HG03442 (cell line): ENCODE data around the gene OSBPL2.

Experiments used
- ATAC-seq: cut with Tn5 transposase; IDR thresholded peaks from one replicate; pipeline ENCODE4 v1.9.1; 2021; ENCODE audit warnings: mild to moderate bottlenecking, moderate library complexity; ENCODE audit not compliant: unreplicated experiment

Gene OSBPL2

DNA sequence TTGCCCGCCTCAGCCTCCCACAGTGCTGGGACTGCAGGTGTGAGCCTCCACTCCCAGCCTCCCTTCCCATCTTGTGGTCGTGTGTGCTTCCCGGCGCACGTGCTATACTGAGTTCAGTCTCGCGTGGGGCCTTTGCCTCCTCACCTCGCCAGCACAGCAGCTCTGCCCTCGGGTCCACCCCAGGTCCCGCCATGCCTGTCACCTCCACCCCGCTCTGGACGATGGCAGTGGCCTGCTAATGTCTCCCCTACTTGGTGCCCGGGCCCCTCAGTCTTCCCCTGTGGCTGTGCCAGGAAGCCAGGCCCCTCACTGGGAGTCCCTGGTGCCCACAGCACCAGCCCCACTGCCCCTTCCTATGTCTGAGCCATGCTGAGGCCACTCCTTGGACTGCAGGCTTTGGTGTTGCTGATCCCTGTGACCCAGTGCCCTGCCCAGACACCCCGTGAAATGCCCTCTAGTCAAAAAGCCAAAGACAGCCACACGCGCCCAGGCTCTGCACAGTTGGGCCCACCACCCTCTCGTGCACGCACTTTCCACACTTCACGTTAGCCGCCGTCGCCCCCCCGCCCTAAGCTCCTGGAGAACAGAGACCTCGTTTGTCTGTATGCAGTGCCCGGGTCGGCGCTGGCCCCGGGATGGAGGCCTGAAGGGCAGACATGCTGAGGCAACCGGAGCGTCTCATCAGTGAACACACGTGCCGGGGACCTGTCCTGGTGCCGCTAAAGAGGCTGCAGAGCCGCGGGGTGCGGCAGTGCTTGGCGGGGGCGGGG lies 32.5 kb upstream of the OSBPL2 start:
- no peak for ATAC-seq

DNA sequence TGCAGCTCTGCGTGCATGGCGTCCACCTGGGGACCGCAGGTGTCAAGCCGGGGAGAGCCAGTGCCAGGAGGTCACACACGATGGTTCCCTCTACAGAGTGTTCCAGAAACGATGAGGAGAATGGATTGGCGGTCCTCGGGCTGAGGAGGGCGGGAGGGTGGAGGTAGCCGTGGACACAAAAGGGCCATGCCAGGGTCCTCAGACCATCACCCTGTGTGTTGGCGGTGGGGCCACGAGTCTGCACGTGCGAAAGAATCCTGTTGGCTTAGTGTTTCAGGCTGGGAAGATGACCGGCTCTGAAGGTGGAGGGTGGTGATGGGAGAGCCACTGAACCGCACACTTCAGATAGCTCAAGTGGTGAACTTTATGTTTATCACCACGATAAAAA lies 31.9 kb upstream of the OSBPL2 start:
- ATAC-seq: no peak

DNA sequence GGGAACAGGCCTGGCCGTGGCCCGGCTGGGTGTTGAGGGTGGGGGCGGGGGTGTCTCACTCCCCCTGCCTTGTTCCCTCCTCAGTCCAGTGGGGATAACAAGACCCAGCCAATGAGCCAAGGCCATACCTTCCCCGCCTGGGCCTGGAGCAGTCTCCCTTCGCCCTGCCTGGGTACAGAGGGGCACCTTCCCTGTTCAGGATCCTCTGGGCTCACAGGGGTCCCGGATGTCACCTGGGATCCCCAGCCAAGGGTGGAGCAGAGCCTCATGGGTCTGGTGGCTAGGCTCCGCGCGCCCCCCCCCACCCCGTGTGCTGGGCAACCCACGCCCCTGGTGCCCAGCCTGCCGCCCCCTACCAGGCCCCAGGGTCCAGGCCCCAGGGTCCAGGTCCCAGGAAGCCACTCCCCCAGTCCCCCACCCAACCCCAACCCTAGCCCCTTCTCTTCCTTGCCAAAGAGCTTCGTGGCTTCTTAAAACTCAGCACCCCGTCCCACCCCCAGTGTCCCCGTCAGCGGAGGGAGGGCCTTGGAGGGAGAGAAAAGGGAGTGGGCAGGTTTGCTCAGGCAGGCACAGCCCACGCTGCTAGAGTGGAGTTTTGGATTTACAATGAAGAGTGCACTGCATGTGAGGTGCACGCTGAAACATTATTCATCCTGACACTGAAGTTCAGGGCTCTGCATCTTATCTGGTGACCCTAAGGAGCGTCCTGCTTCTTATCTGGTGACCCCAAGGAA lies 30.1 kb upstream of the OSBPL2 start:
- ATAC-seq: no peak

DNA sequence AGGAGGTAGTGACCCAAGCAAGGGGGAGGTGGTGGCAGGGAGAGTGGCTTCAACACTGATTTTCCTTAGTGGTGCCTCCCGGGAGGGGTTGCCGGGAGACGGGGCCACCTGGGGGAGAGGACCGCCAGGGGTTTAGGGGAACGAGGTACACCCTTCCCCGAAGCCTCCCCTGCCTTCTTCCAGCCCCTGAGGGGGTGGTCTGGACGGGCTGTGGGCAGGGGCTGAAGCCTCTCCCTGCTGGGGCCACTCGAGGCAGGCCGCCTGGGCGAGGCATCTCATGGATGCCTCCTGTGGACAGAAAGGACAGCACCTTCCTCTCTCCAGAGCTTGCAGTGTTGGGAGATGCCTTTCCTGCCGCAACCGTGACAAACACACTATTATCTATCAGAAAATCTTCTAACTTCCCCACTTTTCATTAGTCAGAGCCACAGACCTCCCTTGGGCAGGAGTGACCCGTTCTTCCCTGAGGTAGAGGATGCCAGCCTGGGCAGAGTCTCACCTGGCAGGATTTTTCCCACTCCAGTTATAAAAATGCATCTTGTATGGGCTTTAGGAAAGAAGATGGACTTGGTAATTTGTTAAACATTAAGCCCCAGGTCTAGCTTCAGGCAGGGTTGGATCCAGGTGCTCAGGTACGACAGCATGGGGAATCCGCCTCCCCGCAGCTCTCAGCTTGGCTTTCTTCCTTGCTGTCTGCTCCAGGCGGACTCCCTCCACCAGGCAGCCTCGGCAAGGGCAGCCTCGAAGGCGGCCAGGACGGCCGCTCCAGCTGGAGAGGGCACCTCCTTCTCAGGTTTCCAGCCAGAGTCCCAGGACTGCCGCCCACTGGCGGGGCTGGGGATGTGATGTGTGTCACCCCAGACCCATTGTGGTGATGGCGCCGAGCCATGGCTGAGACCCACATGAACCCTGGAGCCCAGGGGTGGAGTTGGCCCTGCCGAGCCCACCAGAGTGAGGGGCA lies 29.2 kb upstream of the OSBPL2 start:
- no peak for ATAC-seq

DNA sequence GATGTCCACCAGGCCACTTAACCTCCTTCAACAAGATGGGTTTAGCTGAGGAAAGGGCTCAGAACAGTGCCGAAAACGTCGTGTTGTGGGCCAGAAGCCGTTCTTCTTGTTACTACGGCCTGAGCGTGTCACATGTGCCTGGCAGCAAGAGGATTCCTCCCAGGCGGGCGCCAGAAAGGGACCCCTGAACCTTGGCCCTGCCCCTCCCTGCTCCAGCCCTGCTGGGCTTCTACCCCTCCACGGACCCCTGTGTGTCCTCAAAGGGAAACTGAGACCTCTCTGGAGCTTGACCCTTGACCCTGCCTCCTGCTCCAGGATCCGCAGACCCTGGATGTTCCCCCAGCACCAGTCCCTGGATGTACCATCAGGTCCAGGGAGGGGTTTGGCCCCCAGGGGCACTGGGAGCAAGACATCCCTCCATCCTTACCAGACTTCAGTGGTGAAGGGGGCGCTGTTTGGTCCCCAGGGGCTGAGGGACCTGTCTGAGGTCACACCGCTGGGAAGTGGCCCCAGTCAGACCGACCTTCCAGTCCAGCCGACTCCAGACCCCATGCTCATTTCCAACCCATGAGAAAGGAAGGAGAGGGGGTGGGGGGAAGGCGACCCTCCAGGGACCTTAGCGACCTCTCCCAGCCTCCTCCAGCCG lies 28.3 kb upstream of the OSBPL2 start:
- no peak for ATAC-seq

DNA sequence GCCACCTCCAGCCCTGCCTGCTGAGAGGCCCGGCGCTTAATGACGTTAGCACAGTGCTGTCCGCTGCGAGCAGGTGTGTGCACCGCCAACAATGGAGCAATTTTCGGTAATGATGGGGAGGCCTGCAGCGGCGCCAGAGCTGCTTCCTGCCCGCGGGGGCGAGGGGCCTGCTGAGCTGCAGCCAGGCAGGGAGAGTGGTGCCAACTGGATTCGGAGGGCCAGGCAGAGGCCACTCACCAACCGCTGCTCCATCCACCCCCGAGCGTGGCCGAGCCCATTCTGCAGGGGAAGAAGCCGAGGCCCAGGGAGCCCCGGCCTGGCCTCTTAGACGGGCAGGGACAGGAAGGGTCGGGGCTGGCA lies 27.8 kb upstream of the OSBPL2 start:
- ATAC-seq: no peak

DNA sequence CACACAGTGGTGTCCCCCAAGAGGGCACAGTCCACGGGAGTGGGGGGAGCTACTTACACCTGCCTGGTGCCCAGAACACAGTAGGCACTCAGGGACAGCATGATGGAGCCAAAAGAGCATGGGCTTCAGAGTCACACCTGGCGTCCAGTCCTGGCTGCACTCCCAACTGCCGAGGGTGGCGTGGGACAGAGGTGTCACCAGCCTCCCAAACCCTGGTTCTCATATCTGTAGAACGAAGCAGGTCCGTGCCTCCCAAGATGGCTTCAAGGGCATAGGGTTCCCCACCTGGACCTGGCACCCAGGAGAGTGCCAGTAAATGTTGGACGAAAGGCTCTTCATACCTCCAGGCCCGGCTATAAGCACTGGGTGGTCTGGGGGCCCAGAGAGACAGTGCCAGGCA lies 27.1 kb upstream of the OSBPL2 start:
- ATAC-seq: no peak

DNA sequence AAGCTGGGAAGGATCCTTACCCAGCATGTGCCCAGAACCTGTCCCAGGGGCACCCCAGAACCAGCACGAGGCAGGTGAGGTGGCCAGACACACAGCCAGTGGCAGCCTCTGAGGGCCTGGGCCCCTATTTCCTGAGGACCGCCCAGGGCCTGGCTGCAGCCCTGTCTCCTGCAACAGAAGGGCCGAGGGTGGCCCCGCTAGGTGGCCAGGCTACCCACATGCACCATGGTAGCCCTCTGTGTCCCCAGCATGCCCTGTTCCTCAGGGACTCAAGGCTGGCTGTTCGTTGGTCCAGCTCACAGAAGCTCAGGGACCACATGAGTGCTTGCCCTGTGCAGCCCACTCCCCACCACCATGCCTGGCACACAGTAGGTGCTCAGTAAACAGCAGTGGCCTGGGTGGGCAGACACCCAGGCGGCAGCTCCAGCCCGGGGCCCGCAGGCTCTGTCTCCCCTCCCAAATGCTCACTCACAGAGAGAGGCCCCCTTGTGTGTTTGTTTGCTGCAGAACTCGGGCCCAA lies 26.5 kb upstream of the OSBPL2 start:
- ATAC-seq: no peak

DNA sequence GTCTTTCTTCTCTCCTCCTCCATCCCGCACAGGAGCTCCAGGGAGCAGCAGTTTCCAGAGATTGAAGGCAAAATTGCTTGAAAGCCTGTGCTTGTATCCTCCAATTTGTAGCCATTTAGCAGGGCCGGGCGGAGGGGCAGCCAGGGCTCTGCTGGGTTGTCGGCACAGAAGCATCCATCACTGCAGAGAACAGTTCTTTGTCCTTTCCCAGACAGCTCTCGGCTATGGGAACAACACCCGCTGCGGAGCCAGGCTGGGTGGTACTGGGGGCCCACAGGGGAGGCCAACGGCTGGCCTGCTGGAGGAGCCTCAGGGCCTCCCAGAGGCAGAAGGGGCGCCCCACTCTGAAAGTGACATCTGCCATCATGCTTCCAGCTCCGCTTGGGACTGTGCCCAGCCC lies 26.0 kb upstream of the OSBPL2 start:
- ATAC-seq: no peak

DNA sequence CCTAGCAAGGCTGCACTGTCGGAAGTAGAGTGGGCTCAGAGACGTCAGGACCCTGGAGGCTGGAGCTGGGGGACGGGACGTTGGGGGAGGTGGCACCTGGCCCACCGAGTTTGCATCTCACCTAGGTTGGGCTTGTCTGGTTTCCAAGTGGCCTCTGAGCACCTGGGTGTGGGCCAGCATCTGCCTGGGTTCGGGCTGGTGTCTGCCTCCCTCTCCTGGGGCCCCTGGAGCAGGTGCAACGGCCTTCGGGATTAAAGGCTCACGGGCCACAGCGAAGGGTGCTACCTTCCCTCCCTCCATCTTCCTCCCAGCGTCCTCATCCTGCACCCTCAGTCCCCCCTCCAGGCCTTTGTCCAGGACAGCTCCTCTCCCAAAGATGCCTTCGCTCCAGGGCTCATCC lies 24.3 kb upstream of the OSBPL2 start:
- no peak for ATAC-seq

DNA sequence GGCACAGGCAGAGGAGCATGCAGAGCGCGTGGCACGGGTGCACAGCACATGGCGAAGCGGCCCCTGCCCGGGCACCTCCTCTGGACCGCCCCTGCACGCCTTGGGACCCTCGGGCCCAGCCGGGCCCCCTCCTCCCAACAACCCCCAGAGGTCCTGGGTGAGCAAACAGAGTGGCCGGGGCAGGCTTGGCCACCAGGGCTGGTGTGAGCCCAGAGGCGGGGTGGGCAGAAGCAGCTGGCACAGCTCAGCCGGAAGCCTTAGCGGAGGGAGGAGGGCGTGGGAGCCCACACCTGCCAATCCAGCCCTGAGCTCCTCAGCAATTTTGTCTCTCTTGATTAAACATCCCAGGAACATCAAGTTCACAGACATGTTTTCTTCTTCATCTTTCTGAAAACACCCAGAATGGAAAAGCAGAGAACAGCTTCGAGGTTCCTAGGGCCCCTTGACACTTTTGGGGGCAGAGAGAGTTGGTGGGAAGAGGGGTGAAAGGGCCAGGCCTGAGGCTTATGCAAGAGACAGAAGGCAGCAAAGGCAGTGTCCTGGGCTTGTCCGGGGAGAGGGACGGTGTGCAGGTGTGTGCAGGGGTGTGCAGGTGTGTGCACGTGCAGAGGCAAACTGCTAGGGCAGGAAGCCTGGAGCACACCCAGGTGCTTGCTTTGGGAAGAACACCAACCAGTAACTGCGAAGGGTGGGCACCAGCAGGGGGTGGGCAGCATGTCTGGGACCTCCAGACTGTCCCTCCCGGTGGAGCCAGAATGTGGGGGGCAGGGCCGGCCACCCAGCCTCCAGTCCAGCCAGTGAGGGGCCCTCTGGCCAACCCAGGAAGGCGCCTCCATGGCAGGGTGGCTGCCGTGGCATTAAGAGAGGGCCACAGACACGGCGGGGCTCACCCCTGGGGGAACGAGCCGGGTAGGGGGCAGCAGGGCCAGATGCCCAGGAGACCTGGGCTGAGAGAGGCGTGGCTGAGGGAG lies 23.0 kb upstream of the OSBPL2 start:
- ATAC-seq: no peak

DNA sequence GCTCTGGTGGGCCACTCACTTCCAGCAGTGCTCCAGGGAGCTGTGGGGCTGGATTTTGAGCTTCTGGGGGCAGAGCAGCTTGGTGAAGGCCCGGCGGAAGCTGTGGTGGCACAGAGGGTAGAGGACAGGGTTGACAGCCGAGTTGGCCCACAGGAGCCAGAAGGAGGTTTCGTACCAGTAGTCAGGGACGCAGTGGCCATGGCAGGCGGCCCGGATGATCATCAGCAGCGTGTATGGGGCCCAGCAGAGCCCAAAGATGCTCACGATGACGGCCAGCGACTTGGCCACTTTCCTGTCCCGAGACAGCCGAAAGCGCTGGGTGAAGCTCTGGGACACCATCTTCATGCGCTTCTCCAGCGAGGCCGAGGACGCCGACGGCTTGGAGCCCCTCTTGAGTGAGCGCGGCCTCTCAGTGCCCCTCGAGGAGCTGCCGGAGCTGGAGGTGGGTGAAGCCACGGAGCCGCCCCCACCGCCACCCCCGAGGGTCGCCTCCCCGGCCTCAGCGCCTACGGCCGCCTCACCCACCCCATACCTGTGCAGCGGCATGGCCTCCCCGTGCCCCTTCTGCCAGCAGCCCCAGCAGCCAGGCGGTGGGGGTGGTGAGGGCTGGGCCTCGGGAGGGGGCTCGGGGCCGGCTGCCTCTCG lies 22.2 kb upstream of the OSBPL2 start:
- ATAC-seq: no peak

DNA sequence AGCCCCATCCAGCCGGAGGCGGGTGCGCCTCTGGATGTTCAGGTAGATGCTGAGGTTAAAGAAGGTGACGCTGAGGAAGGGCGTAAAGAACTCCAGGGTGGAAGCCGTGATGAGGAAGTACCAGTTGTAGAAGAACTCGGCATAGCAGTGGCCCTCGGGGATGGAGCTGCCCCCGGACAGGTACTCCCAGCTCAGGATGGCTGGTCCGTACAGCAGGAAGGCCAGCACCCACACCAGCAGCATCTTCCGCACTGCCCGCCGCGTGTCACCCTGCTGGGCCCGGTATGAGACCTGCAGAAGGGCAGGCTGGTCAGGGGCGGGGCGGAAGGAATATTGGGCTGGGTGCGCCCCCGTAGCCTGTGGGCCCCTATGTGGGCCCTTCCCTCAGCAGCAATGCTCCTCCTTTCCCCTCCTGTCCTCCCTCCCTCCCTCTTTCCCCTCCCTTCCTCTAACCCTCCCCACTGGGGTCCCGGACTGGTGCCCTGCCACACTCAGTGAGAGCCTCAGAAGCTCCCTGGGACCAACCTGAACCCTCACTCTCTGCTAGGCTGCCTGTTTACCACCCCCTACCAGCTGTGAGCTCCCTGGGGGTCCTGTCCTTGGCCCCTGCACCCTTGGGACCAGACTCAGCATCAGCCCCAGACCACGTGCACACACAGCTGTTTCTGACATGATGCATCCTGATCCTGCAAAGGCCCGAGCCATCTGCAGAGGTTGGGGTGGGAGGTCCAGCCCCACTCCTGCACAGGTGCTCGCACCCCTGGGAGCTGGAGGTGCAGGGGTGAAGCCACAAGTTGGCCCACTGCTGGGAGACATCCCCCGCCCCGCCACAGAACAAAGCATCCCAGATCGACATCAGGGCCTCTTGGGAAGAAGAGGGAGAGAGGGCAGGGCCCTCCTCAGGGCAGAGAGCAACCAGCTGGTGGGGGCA lies 21.4 kb upstream of the OSBPL2 start:
- no peak for ATAC-seq

DNA sequence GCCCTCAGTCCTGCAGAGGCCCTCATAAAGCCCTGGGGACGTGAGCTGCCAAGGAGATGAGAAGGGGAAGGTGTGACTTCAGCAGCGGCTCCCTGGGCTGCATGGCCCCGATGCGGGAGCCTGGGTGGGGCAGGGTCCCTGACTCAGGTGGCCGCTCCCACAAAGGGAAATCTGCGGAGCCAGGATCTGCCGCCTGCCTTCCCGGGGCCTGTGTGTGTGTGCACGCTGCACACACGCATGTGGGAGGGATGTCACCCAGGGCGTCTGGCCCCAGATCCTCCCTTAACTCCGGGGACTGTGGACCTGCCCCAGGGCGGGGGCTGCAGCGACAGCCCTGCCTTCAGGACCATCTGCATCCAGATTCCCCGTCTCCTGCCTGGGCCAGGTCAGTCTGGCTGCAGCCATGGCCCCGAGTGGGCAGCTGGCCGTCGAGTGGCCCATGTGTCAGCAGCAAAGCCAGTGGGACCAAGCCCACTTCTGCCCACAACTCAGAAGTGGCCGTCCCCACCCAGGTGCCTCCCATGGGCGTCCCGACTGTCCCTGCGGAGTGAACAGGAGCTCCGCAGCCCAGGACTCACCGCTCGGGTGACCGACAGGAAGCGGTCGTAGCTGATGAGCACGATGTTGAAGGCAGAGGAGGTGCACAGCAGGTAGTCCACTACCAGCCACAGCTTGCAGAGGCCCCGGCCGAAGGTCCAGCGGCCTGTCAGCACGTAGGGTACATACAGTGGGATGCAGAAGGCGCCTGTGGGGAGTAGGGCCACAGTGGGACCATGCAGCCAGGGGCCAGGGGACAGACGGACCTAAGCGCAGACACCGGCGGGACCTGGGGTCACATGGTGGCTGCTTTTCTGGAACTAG lies 20.2 kb upstream of the OSBPL2 start:
- no peak for ATAC-seq

DNA sequence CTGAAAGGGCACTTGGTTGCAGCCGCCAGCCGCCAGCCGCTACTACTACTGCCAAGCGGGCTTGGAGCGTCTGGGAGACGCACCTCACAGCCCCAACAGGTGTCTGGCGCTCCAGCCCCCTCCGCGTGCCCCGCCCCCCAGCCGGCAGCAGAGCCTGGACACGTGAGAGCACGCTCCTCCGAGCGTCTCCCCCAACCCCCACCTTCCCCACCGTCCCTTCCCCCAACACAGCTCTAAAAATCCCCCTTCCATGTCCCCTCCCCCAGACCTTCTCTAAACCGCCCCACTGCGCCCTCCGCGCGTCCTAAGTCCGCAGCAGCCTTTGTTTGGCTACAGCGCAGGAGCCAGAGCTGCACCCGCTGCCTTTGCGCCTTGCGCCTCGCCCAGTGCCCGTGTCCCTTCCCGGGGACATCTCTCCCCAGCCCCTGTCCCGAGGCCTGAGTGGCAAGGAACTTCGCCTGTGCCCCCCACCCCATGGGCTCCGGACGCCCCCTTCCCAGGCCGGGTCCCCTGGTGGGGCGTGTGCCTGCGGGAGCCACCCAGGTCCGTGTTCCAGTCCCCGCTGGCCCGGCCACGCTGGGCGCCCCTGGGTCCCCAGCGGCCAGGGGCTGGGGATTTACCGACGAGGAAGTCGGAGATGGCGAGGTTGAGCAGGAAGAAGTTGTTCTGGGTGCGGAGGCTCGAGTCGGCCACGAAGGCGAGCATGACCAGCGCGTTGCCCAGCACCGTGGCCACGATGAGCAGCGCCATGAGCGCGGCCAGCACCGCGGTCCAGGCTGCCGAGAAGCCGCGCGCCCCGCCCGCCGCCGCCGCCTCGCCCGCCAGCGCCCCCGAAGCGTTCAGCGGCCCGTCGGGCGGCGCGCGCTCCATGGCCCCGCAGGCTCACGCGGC lies 19.0 kb upstream of the OSBPL2 start:
- no peak for ATAC-seq

DNA sequence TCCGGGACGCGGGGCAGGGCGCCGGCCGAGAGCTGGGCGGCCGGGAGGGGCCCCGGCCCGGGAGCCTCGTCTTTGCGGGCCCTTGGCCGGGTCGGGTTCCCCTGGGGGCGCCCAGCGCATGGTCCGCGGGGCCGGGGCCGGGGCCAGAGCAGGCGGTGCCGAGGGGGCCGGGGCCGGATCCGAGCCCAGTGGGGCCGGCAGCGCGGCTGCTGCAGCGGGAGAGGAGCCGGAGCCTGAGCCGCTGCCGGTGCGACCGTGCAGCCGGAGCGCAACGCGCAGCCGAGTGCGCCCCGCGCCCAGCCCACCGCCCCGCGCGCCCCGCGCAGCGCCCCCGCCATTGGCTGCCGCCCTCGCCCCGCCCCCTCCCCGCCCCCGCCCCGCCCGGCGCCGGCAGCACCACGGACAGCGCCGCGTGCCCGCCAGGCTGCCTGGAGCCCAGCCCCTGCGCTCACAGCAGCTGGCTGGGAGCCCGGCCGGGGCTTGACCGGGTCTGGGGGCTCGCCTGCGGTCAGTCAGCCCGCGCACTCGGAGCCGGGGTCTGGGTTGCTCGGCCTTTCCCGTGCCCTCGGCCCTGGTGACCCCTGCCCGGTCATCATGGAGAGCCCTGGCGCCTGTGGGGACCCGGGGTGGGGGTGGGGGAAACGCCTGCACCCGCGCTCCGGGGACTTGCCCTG lies 18.2 kb upstream of the OSBPL2 start, which contains the start of gene HRH3:
HRH3 (minus strand) TSS at position 287 of the 674 bp plus-strand sequence. CDS start 308 bp downstream, outside the sequence.
- ATAC-seq: no peak
